ENCODE measurements around the gene TMA7B. TPM values are rescaled to one million over a fixed set of nuclear protein-coding genes. Genes with fewer than 3 reads are reported as not detected.

Gene TMA7B
- total RNA-seq, 4 donors from 2014 or later, result not detected

DNA sequence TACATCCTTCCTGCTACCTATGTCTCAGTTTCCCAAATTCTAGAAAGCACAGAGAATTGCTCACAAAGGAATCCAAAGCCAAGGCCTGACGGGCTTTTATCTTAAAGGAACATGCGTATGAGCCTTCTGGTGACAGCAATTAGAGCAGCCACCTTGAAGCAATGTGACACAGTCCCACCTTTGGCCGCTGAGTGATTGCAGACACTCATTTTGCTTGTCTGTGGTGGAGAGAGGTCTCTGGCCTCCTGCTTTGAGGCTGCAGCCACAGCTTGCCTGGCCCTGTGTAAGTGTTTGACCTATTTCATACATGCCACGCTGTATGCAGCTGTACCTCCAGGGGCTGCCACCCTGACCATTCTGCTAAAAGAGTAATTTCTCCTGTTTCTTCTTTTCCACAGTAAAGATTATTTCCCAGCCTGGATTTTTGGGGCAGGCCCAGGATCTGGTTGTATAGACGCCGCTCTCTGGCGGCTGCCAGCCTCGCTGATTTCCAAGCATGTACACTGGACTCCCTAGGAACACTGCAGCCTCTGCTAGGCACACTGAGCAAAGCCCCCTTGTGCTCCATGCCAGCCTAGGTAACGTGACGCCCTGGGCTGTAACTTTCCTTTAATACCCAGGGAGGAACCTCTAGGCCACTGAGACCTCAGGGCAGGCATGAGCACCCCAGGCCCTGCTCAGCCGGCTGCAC, 1.1 kb upstream of the TMA7B start:
- DNase-seq (ENCODE audit: low spot score) (no peak), ATAC-seq (ENCODE audit: low FRiP score) (no peak)
- TF ChIP-seq, protein P1, sequence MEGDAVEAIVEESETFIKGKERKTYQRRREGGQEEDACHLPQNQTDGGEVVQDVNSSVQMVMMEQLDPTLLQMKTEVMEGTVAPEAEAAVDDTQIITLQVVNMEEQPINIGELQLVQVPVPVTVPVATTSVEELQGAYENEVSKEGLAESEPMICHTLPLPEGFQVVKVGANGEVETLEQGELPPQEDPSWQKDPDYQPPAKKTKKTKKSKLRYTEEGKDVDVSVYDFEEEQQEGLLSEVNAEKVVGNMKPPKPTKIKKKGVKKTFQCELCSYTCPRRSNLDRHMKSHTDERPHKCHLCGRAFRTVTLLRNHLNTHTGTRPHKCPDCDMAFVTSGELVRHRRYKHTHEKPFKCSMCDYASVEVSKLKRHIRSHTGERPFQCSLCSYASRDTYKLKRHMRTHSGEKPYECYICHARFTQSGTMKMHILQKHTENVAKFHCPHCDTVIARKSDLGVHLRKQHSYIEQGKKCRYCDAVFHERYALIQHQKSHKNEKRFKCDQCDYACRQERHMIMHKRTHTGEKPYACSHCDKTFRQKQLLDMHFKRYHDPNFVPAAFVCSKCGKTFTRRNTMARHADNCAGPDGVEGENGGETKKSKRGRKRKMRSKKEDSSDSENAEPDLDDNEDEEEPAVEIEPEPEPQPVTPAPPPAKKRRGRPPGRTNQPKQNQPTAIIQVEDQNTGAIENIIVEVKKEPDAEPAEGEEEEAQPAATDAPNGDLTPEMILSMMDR (IDR thresholded peaks at IDR 0.05), result no peak

DNA sequence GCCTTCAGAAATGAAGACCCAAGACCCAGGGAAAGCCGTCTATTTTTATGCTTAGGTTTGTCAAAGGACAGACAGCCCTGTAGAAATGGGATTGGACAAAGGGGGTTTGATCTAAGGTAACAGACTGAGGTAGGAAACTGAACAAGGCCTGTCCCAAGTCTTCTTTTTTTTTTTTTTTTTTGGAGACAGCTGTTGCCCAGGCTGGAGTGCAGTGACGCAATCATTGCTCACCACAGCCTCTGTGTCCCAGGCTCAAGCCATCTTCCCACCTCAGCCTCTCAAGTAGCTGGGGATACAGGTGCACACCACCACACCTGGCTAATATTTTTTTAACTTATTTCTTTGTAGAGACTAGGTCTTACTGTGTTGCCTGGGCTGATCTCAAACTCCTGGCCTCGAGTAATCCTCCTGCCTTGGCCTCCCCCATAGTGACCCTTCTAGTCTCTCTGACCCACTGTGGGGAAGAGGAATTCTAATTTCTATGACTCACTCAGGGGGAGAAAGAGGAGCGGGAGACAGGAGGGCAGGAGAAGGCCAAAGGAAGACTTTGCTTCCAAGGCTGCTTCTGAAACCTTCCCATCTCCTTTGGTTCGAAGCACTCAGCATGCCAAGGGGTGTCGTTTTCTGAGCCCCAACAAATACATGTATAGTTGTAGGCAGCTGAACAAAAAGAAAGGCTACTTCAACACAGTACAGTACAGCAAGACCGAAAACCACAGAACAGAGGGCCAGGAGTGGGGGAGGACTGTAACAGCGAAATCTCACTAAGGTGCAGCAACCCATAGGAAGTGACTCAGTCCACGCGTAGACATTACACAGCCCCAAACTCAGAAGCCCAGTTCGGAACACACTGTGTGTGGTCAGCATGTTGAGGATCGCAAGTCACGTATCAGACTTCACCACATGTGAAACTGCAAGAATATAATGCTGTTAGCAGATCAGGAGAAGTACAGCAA, 872 bp downstream of the TMA7B start:
- DNase-seq (ENCODE audit: low spot score) (no peak), ATAC-seq (ENCODE audit: low FRiP score) (no peak)
- TF ChIP-seq, protein P1 (IDR thresholded peaks at IDR 0.05), result no peak

DNA sequence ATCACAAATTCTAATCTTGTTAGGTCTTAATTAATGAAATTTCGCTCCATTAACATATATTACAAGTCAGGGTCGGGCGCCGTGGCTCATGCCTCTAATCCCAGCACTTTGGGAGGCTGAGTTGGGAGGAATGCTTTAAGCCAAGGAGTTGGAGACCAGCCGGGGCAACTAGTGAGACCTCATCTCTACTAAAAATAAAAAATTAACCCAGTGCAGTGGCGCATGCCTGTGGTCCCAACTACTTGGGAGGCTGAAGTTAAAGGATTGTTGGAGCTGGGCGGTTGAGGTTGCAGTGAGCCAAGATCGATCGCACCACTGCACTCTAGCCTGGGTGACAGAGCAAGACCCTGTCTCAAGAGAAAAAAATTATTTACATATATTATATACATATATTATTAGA, 1.9 kb downstream of the TMA7B start:
- DNase-seq (ENCODE audit: low spot score) (no peak), ATAC-seq (ENCODE audit: low FRiP score) (no peak)
- TF ChIP-seq, protein P1 (IDR thresholded peaks at IDR 0.05), result no peak

DNA sequence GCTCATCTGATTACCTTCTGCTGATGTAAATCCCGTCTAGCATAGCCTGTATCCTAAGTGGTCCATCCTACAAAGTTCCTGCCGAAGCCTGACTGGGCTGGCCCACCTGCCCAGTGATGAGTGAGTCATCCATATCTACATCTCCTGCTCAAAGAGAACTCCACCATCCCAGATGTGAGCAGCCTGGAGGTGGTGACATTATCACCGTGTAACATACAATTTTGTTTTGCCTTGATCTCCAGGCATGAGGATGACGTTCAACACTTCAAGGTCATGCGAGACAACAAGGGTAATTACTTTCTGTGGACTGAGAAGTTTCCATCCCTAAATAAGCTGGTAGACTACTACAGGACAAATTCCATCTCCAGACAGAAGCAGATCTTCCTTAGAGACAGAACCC, 5.6 kb downstream of the TMA7B start:
- TF ChIP-seq, protein P1 (IDR thresholded peaks at IDR 0.05), result no peak
- DNase-seq (ENCODE audit: low spot score) (no peak), ATAC-seq (ENCODE audit: low FRiP score) (no peak)

DNA sequence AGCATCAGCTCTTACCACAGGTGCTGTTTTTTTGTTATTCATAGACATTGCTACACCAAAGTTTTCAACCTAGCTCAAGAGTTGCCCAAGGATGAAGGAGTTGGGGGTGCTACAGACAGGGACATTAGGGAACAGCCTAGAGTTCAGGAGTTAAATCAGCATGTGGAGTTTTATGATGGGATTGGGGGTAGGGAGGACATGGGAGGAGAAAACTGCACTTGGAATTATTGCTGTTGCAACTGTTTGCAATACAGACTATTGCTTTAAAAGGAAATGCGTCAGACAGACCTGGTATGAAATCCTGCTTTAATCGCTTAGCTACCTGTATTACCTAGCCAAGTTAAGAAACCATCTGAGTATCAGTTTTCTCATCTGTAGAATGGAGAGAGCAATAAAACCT, 6.3 kb downstream of the TMA7B start:
- TF ChIP-seq, protein P1 (IDR thresholded peaks at IDR 0.05), result no peak
- DNase-seq (ENCODE audit: low spot score) (no peak), ATAC-seq (ENCODE audit: low FRiP score) (no peak)

DNA sequence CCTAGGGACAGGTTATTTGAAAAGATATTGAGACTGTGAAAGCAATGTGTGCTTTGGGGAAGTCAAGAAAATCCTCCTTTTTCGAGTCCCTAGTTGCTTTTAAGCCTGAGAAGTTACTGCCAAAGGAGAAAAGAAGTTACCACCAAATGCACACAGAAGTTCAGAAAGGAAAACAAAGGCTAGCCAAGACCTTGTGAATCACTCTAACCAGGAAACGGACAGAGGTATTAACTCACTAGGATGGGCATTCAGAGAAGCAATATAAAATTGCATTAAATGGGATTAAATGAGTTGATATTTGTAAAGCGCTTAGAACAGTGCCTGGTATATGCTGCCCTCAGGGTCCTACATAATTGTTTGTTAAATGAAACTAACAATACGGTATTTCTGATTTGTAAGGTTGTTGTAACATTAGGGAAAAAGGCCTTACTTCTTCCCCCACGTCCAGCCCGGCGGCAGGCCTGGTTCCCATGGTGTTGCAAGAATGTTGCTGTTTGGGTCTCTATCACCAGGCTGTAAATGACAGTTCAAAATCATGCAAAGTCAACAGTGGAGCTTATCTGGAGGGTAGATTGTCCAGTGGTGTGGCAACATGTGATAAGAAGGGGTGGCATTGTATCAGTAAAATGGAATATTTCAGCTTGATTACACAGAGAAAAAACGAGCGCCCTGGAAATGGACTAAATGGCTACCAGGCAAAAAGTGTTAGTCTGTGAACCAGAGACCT, 7.1 kb downstream of the TMA7B start:
- no peak for ATAC-seq (ENCODE audit: low FRiP score)
- DNase-seq (ENCODE audit: low spot score), result no peak
- TF ChIP-seq, protein P1 (IDR thresholded peaks at IDR 0.05), result no peak
